GM23338 (cell line): ENCODE measurements around the gene DDX23. TPM values are rescaled to one million over a fixed set of nuclear protein-coding genes. Genes with fewer than 3 reads are reported as not detected.

ENCODE experiments used
- ATAC-seq: fragments of 200-7000 bp; cut with Tn5 transposase; 3 replicates; pipeline ENCODE4 v1.9.1; 2020
- DNase-seq: peaks from one replicate; pipeline ENCODE4 v3.0.0-alpha.2; 2015; ENCODE audit warnings: low spot score
- H2AFZ ChIP-seq: fragments of 200-600 bp; sonication (generic); 2 replicates; pipeline ENCODE4 v1.8.0; 2016; ENCODE audit warnings: antibody characterized with exemption, mild to moderate bottlenecking, moderate library complexity
- H3F3A ChIP-seq: fragments of 200-600 bp; sonication (generic); replicated peaks from 2 replicates; pipeline ENCODE4 v1.8.0; 2017; ENCODE audit warnings: antibody characterized with exemption, mixed run types, low read depth
- H3K27ac ChIP-seq: fragments of 200-600 bp; sonication (generic); 2 replicates; pipeline ENCODE4 v1.6.1; 2016; ENCODE audit warnings: low read depth
- H3K27me3 ChIP-seq: fragments of 200-600 bp; sonication (generic); 2 replicates; pipeline ENCODE4 v1.8.0; 2016; ENCODE audit warnings: mild to moderate bottlenecking, mixed run types, moderate library complexity; ENCODE audit not compliant: insufficient read depth
- H3K36me3 ChIP-seq: fragments of 200-600 bp; sonication (generic); 2 replicates; pipeline ENCODE4 v1.8.0; 2016; ENCODE audit warnings: mild to moderate bottlenecking; ENCODE audit not compliant: insufficient read depth
- H3K4me1 ChIP-seq: fragments of 200-600 bp; sonication (generic); 2 replicates; pipeline ENCODE4 v1.8.0; 2016; ENCODE audit warnings: mild to moderate bottlenecking, moderate library complexity; ENCODE audit not compliant: insufficient read depth
- H3K4me2 ChIP-seq: fragments of 200-600 bp; sonication (generic); 2 replicates; pipeline ENCODE4 v1.7.1; 2017; ENCODE audit warnings: mixed run types
- H3K4me3 ChIP-seq: fragments of 200-600 bp; sonication (generic); 2 replicates; pipeline ENCODE4 v1.6.1; 2016; ENCODE audit warnings: mixed run types
- H3K79me2 ChIP-seq: fragments of 200-600 bp; sonication (generic); replicated peaks from 2 replicates; pipeline ENCODE4 v1.8.0; 2017; ENCODE audit warnings: mild to moderate bottlenecking; ENCODE audit not compliant: insufficient read depth
- H3K9me2 ChIP-seq: fragments of 200-600 bp; sonication (generic); 2 replicates; pipeline ENCODE4 v1.8.0; 2017; ENCODE audit not compliant: insufficient read depth
- H4K20me1 ChIP-seq: fragments of 200-600 bp; sonication (generic); replicated peaks from 2 replicates; pipeline ENCODE4 v1.8.0; 2017; ENCODE audit warnings: mild to moderate bottlenecking; ENCODE audit not compliant: insufficient read depth
- H3K27ac Mint-ChIP-seq: 2 replicates; pipeline ENCODE4 v1.8.0; 2020; ENCODE audit warnings: inconsistent platforms, mild to moderate bottlenecking, moderate library complexity, mixed read lengths
- H3K27me3 Mint-ChIP-seq: 3 replicates; pipeline ENCODE4 v1.8.0; 2022; ENCODE audit warnings: low read depth, mild to moderate bottlenecking, moderate library complexity, mixed read lengths, inconsistent platforms; ENCODE audit not compliant: insufficient read depth, poor library complexity
- H3K36me3 Mint-ChIP-seq: 3 replicates; pipeline ENCODE4 v1.8.0; 2021; ENCODE audit warnings: low read depth, mild to moderate bottlenecking, inconsistent platforms, moderate library complexity, mixed read lengths
- H3K4me1 Mint-ChIP-seq: 3 replicates; pipeline ENCODE4 v1.8.0; 2020; ENCODE audit warnings: mild to moderate bottlenecking, inconsistent platforms, mixed read lengths
- H3K4me3 Mint-ChIP-seq: 3 replicates; pipeline ENCODE4 v1.8.0; 2021; ENCODE audit warnings: moderate library complexity, mild to moderate bottlenecking, inconsistent platforms, mixed read lengths
- H3K9me3 Mint-ChIP-seq: 3 replicates; pipeline ENCODE4 v1.8.0; 2020; ENCODE audit warnings: moderate library complexity, mild to moderate bottlenecking, inconsistent platforms, mixed read lengths
- ETS1 ChIP-seq: IDR thresholded peaks from 2 replicates; pipeline ENCODE4 v1.6.1; 2016; ENCODE audit warnings: antibody characterized with exemption
- EZH2phosphoT487 ChIP-seq: fragments of 200-600 bp; sonication (generic); IDR thresholded peaks from one replicate; pipeline ENCODE4 v1.8.1; 2018; ENCODE audit warnings: antibody characterized with exemption; ENCODE audit not compliant: unreplicated experiment
- JUNB ChIP-seq: IDR thresholded peaks from one replicate; pipeline ENCODE4 v1.6.1; 2016; ENCODE audit warnings: antibody characterized with exemption; ENCODE audit not compliant: unreplicated experiment
- NANOG ChIP-seq: IDR thresholded peaks from 2 replicates; pipeline ENCODE4 v1.6.1; 2016; ENCODE audit warnings: antibody characterized with exemption, borderline replicate concordance
- POLR2AphosphoS5 ChIP-seq: IDR thresholded peaks from 2 replicates; pipeline ENCODE4 v1.6.1; 2016; ENCODE audit warnings: antibody characterized with exemption, low read depth
- REST ChIP-seq: IDR thresholded peaks from one replicate; pipeline ENCODE4 v1.6.1; 2018; ENCODE audit warnings: antibody characterized with exemption; ENCODE audit not compliant: unreplicated experiment
- ZNF462 ChIP-seq: fragments of 250-450 bp; sonication (Bioruptor Pico); IDR thresholded peaks from 2 replicates; pipeline ENCODE4 v1.5.0; 2020; ENCODE audit warnings: mild to moderate bottlenecking, moderate library complexity
- polyA plus RNA-seq: library from polyadenylated mRNA; unstranded; fragments of >200 nt; fragmentation: Nextera tagmentation; extraction: Ambion mirVana; gene quantifications from 2 replicates; pipeline ENCODE4 v1.2.1, GENCODE V29; 2016
- total RNA-seq: library from RNA; depleted of rRNA; stranded (reverse); fragments of >200 nt; shearing (Covaris generic); gene quantifications from 2 replicates; pipeline ENCODE4 v1.2.3, GENCODE V29; 2014
- TF ChIP-seq, protein P1 (sequence below), 2 experiments: fragments of 200-600 bp in 1 of 2; sonication (generic) in 1 of 2; conservative IDR thresholded peaks; 2 replicates each; pipeline versions ENCODE4 v1.5.1 to v1.6.1; 2016 to 2017; ENCODE audit warnings: antibody characterized with exemption in 2 of 2, low read depth in 2 of 2, mild to moderate bottlenecking in 2 of 2, moderate library complexity in 1 of 2

Gene DDX23
- total and polyA plus RNA-seq, 2 experiments from 2014 or later = 31.7 to 78.5 TPM

DNA sequence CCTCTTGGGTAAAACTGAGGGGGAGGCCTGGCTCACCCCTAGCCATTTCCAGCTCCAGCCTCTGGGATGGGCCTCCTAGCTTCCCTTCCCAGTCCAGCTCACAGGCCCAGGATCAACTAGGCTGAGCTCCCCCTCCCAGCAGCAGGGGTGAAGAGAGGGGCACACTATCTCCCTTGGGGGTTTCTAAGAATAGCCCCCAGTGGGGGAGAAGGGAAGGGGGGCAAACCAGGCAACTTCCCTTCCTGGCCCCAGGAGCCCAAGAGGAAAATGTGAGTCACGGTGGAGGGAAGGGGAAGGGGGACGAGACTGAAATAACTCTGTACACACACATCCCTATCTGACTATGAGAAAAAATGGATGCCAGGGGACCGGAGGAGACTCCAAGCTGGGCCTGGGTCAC lies 72.1 kb downstream of the DDX23 start:
- Histone ChIP-seq H3K4me2 (no peak overlapping the region), H3K79me2 (no peaks in the 10 kb centered on the region), H3K9me2 (no peaks in the 10 kb centered on the region), H3K4me3 (no peak overlapping the region), H3K4me1 (peaks cover 9% of the 10 kb centered on the region), H3K36me3 (no peaks in the 10 kb centered on the region), H3K27ac (no peak overlapping the region), H2AFZ (no peak overlapping the region), H3F3A (no peaks in the 10 kb centered on the region), H3K27me3 (no peaks in the 10 kb centered on the region), H4K20me1 (no peaks in the 10 kb centered on the region)
- peaks cover 20% of the 10 kb centered on the region for H3K4me1 Mint-ChIP-seq
- H3K4me3 Mint-ChIP-seq = no peak overlapping the region
- H3K27ac Mint-ChIP-seq = no peak overlapping the region
- ATAC-seq = no peak
- TF ChIP-seq NANOG (no peak), EZH2phosphoT487 (no peak), REST (no peak), ZNF462 (CRISPR knock-in tag) (no peak), JUNB (no peak), ETS1 (no peak), POLR2AphosphoS5 (no peak)
- TF ChIP-seq, protein P1, sequence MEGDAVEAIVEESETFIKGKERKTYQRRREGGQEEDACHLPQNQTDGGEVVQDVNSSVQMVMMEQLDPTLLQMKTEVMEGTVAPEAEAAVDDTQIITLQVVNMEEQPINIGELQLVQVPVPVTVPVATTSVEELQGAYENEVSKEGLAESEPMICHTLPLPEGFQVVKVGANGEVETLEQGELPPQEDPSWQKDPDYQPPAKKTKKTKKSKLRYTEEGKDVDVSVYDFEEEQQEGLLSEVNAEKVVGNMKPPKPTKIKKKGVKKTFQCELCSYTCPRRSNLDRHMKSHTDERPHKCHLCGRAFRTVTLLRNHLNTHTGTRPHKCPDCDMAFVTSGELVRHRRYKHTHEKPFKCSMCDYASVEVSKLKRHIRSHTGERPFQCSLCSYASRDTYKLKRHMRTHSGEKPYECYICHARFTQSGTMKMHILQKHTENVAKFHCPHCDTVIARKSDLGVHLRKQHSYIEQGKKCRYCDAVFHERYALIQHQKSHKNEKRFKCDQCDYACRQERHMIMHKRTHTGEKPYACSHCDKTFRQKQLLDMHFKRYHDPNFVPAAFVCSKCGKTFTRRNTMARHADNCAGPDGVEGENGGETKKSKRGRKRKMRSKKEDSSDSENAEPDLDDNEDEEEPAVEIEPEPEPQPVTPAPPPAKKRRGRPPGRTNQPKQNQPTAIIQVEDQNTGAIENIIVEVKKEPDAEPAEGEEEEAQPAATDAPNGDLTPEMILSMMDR (conservative IDR thresholded peaks at IDR 0.05; ENCODE audit: low read depth in 2 of 2) = no peak
- H3K36me3 Mint-ChIP-seq = no peaks in the 10 kb centered on the region; the same call in 1 of the 3 replicates
- DNase-seq = no peak
- H3K9me3 Mint-ChIP-seq = no peaks in the 10 kb centered on the region; the same call in 2 of the 3 replicates
- peaks cover 9% of the 10 kb centered on the region for H3K27me3 Mint-ChIP-seq
